ENCODE data around the gene OSBPL1A. TPM values are rescaled to one million over a fixed set of nuclear protein-coding genes. Genes with fewer than 3 reads are reported as not detected.

Gene OSBPL1A
- total RNA-seq, 4 donors from 2014 or later: 52.9 to 67.6 (median 59.0) TPM

DNA sequence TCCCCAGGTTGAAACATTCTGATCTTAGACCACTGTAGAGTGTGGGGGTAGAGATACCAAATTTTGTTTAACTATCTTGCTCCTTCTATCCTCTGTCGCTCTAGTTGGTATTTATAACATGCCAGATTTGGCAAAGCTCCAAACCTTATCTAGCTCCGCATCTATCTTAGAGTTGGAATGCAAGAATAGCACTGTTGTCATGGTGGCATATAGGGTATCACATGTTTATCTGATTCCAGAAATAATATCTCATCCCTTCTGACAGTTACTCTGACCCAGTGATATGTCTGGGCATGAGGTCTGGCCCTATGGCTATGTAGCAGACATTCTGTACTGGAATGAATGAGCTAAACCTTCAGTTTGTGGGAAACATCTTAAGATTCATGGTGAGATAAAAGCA, 207.0 kb downstream of the OSBPL1A start:
- H3K27me3 ChIP-seq: no peaks in the 10 kb centered on the region
- no peak overlapping the region for H3K4me3 ChIP-seq
- H3K9me3 ChIP-seq: no peaks in the 10 kb centered on the region
- no peaks in the 10 kb centered on the region for H3K4me1 ChIP-seq
- no peak for DNase-seq
- H3K27ac ChIP-seq: no peak overlapping the region
- TF ChIP-seq POLR2A (IDR thresholded peaks at IDR 0.05): no peak
- TF ChIP-seq, protein P1, sequence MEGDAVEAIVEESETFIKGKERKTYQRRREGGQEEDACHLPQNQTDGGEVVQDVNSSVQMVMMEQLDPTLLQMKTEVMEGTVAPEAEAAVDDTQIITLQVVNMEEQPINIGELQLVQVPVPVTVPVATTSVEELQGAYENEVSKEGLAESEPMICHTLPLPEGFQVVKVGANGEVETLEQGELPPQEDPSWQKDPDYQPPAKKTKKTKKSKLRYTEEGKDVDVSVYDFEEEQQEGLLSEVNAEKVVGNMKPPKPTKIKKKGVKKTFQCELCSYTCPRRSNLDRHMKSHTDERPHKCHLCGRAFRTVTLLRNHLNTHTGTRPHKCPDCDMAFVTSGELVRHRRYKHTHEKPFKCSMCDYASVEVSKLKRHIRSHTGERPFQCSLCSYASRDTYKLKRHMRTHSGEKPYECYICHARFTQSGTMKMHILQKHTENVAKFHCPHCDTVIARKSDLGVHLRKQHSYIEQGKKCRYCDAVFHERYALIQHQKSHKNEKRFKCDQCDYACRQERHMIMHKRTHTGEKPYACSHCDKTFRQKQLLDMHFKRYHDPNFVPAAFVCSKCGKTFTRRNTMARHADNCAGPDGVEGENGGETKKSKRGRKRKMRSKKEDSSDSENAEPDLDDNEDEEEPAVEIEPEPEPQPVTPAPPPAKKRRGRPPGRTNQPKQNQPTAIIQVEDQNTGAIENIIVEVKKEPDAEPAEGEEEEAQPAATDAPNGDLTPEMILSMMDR (IDR thresholded peaks at IDR 0.05): no peak
- no peaks in the 10 kb centered on the region for H3K36me3 ChIP-seq

DNA sequence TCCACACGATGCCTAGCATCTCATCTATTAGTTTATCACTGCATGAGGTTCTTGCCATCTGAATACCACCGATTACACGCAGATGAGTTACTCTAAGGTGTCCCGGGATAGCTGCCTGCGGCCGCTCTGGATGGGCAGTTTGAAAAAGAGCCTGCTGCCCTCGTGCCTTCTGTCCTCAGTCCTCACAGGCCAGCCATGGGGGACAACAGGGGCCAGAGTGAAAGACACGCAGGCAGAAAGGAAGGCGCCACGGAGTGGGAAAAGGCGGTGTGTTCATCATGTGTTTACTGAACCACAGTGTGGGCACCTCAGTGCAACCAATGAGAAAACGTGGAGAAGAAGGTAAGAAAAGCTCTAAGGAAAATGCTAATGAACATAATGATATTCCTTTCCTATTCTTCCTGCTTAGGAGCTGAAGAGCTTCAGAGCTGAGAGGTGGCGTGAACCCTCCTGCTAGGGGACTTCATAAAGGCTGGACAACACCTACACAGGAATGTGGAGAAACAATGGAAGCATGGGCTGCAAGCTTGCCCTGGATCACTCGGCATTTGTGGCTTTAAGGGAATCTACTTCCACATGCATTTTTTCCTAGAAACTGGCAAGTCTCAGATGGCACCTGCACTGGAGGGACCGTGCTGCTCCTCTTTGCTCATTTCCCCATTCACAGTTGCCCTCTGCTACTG, 207.8 kb downstream of the OSBPL1A start:
- no peak for TF ChIP-seq POLR2A (IDR thresholded peaks at IDR 0.05)
- TF ChIP-seq, protein P1 (IDR thresholded peaks at IDR 0.05): no peak
- Histone ChIP-seq H3K9me3 (no peaks in the 10 kb centered on the region), H3K27me3 (no peaks in the 10 kb centered on the region), H3K36me3 (no peaks in the 10 kb centered on the region), H3K4me3 (no peak overlapping the region), H3K4me1 (no peaks in the 10 kb centered on the region), H3K27ac (no peak overlapping the region)
- no peak for DNase-seq

DNA sequence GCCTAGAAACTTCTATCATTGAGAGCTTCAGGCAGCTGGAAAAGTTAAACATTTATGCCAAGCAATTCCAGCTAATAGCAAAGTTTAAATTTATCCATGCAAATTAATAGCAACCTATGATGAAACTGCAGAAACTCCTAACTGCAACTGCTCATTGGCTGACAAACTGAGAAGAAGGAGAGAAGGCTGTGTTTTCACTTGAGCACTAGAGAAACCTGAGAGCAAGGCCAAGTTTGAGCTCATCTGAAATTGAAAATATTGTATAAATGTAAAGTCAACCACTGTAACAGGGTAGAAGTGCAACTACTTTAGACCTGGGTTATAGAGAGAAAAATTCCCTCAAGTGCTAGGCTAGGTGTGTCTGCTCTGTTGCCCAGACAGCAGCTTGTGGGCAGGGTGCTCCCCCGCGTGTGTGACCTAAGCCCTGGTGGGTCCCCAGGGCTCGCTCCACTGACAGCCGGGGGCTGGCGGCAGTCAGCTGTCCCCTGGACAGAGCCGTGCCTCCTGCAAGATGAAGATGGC, 208.6 kb downstream of the OSBPL1A start:
- Histone ChIP-seq H3K27me3 (no peaks in the 10 kb centered on the region), H3K4me1 (no peaks in the 10 kb centered on the region), H3K36me3 (no peaks in the 10 kb centered on the region), H3K27ac (no peak overlapping the region), H3K9me3 (no peaks in the 10 kb centered on the region), H3K4me3 (no peak overlapping the region)
- no peak for TF ChIP-seq POLR2A (IDR thresholded peaks at IDR 0.05)
- TF ChIP-seq, protein P1 (IDR thresholded peaks at IDR 0.05): no peak
- no peak for DNase-seq

DNA sequence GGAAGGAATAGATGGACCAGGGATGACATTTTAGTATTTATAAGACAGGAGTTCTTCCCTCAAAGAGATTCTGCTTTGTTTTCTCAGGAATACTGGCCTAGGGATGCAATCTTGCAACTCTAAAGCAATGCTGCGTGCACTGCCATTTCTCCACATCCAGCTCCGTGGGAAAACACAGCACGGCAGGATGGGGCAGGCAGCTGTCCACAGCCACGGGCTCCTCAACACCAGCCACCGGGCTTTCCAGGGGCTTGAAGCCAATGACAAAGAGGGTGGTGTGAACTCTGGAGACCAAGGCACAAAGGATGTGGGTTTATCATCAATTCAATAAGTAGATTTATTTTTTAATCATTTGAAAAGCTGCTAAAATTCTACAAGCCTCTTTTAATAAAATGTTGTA, 209.5 kb downstream of the OSBPL1A start:
- H3K4me3 ChIP-seq: no peak overlapping the region
- no peaks in the 10 kb centered on the region for H3K36me3 ChIP-seq
- DNase-seq: no peak
- no peaks in the 10 kb centered on the region for H3K4me1 ChIP-seq
- no peaks in the 10 kb centered on the region for H3K27me3 ChIP-seq
- H3K27ac ChIP-seq: no peak overlapping the region
- TF ChIP-seq, protein P1 (IDR thresholded peaks at IDR 0.05): no peak
- H3K9me3 ChIP-seq: no peaks in the 10 kb centered on the region

DNA sequence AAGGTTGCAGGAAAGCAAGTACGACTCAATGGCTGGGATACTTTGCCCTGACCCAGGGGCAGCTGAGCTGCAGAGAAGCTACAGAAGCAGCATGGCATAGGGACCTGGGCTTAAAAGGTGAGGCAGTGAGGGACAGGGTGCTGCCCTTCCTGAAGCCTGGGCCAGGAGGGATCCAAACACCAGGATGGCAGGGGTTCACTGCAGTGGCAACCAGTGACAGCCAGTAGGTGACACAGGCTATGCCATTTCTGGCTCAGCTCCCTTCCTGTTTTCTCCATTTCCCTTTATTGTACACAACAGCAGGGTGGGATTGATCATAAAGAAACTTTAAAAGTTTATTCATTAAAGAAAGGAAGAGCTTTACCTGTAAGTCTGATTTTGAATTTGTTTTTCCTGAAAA, 209.9 kb downstream of the OSBPL1A start:
- no peaks in the 10 kb centered on the region for H3K9me3 ChIP-seq
- H3K27me3 ChIP-seq: no peaks in the 10 kb centered on the region
- H3K4me3 ChIP-seq: no peak overlapping the region
- DNase-seq: no peak
- no peaks in the 10 kb centered on the region for H3K36me3 ChIP-seq
- H3K27ac ChIP-seq: no peak overlapping the region
- no peaks in the 10 kb centered on the region for H3K4me1 ChIP-seq
- no peak for TF ChIP-seq POLR2A (IDR thresholded peaks at IDR 0.05)
- TF ChIP-seq, protein P1 (IDR thresholded peaks at IDR 0.05): no peak

Measured in Peyer's patch (tissue), 4 donors.